Liver (tissue), 9 donors: ENCODE results near the gene GABRR3. TPM values are rescaled to one million over a fixed set of nuclear protein-coding genes. Genes with fewer than 3 reads are reported as not detected.

Source experiments
- DNase-seq: peaks from one replicate; pipeline ENCODE4 v3.0.0-alpha.2; 2017; ENCODE audit warnings: low spot score
- H3K27ac ChIP-seq, 2 donors: one replicate each; pipeline ENCODE4 v1.7.0; 2013; ENCODE audit warnings: inconsistent platforms in 2 of 2, low read length in 2 of 2, control low read depth in 1 of 2, low read depth in 1 of 2, mild to moderate bottlenecking in 1 of 2
- H3K27me3 ChIP-seq, 4 donors: one replicate each; pipeline versions ENCODE4 v1.6.1 to v1.7.0; 2013; ENCODE audit warnings: low read length in 3 of 4, inconsistent platforms in 1 of 4, mild to moderate bottlenecking in 1 of 4, moderate library complexity in 1 of 4; ENCODE audit not compliant: control insufficient read depth in 4 of 4, insufficient read depth in 4 of 4
- H3K36me3 ChIP-seq, 4 donors: one replicate each; pipeline versions ENCODE4 v1.6.1 to v1.7.0; 2013; ENCODE audit warnings: low read length in 3 of 4, mild to moderate bottlenecking in 3 of 4, low read depth in 1 of 4, moderate library complexity in 1 of 4; ENCODE audit not compliant: control insufficient read depth in 4 of 4, insufficient read depth in 3 of 4
- H3K4me1 ChIP-seq, 4 donors: one replicate each; pipeline versions ENCODE4 v1.6.1 to v1.7.0; 2013; ENCODE audit warnings: low read length in 3 of 4, mild to moderate bottlenecking in 3 of 4, moderate library complexity in 1 of 4; ENCODE audit not compliant: control insufficient read depth in 4 of 4, insufficient read depth in 4 of 4
- H3K4me3 ChIP-seq, 3 donors: one replicate each; pipeline versions ENCODE4 v1.6.1 to v1.7.0; 2013; ENCODE audit warnings: low read length in 3 of 3, control low read depth in 1 of 3, low read depth in 1 of 3, mild to moderate bottlenecking in 1 of 3
- H3K9ac ChIP-seq, 2 donors: one replicate each; pipeline ENCODE4 v1.7.0; 2013; ENCODE audit warnings: low read length in 2 of 2, mild to moderate bottlenecking in 2 of 2, moderate library complexity in 2 of 2, control low read depth in 1 of 2, low read depth in 1 of 2
- H3K9me3 ChIP-seq, 4 donors: one replicate each; pipeline versions ENCODE4 v1.6.1 to v1.7.0; 2013; ENCODE audit warnings: low read length in 3 of 4; ENCODE audit not compliant: control insufficient read depth in 4 of 4
- ATF3 ChIP-seq: IDR thresholded peaks from 2 replicates; pipeline ENCODE4 v1.6.1; 2016; ENCODE audit warnings: antibody characterized with exemption
- EGR1 ChIP-seq, 2 donors: IDR thresholded peaks; 2 replicates each; pipeline ENCODE4 v1.6.1; 2016 to 2018; ENCODE audit warnings: antibody characterized with exemption in 2 of 2, low read depth in 2 of 2
- FOXA1 ChIP-seq: IDR thresholded peaks from 2 replicates; pipeline ENCODE4 v1.6.1; 2016; ENCODE audit warnings: antibody characterized with exemption
- GABPA ChIP-seq, 2 donors: IDR thresholded peaks in 1 of 2; conservative IDR thresholded peaks in 1 of 2; 2 replicates each; pipeline ENCODE4 v1.6.1; 2016; ENCODE audit warnings: antibody characterized with exemption in 2 of 2, mild to moderate bottlenecking in 1 of 2, moderate library complexity in 1 of 2
- HNF4A ChIP-seq, 2 donors: conservative IDR thresholded peaks; 2 replicates each; pipeline ENCODE4 v1.6.1; 2016; ENCODE audit warnings: antibody characterized with exemption in 2 of 2, mild to moderate bottlenecking in 2 of 2
- HNF4G ChIP-seq: IDR thresholded peaks from 2 replicates; pipeline ENCODE4 v1.6.1; 2016; ENCODE audit warnings: antibody characterized with exemption
- JUND ChIP-seq, 2 donors: IDR thresholded peaks; 2 replicates each; pipeline ENCODE4 v1.6.1; 2016; ENCODE audit warnings: antibody characterized with exemption in 2 of 2
- MAX ChIP-seq: IDR thresholded peaks from 2 replicates; pipeline ENCODE4 v1.6.1; 2016; ENCODE audit warnings: antibody characterized with exemption
- NR2F2 ChIP-seq: IDR thresholded peaks from 2 replicates; pipeline ENCODE4 v1.6.1; 2016; ENCODE audit warnings: antibody characterized with exemption
- RAD21 ChIP-seq, 2 donors: IDR thresholded peaks; 2 replicates each; pipeline ENCODE4 v1.6.1; 2016; ENCODE audit warnings: antibody characterized with exemption in 2 of 2, mild to moderate bottlenecking in 2 of 2
- REST ChIP-seq: IDR thresholded peaks from 2 replicates; pipeline ENCODE4 v1.6.1; 2016; ENCODE audit warnings: antibody characterized with exemption, mild to moderate bottlenecking
- SP1 ChIP-seq: IDR thresholded peaks from 2 replicates; pipeline ENCODE4 v1.6.1; 2018; ENCODE audit warnings: antibody characterized with exemption, mild to moderate bottlenecking
- TAF1 ChIP-seq: conservative IDR thresholded peaks from 2 replicates; pipeline ENCODE4 v1.6.1; 2016; ENCODE audit warnings: antibody characterized with exemption, mild to moderate bottlenecking
- YY1 ChIP-seq: IDR thresholded peaks from 2 replicates; pipeline ENCODE4 v1.6.1; 2016; ENCODE audit warnings: antibody characterized with exemption, mild to moderate bottlenecking
- ZBTB33 ChIP-seq: IDR thresholded peaks from 2 replicates; pipeline ENCODE4 v1.6.1; 2016; ENCODE audit warnings: antibody characterized with exemption
- WGBS: extraction: QIAGEN DNeasy Blood & Tissue Kit; methylation state at CpG from one replicate; pipeline ENCODE4 v1.1.7; 2013; 5-methylcytosine and 5-hydroxymethylcytosine counted together
- polyA plus RNA-seq, 2 donors: library from polyadenylated mRNA; stranded (reverse) in 1 of 2; unstranded in 1 of 2; fragments of 200-250 nt in 1 of 2; fragments of >200 nt in 1 of 2; fragmentation: Nextera tagmentation in 1 of 2; extraction: Ambion mirVana in 1 of 2; gene quantifications; one replicate each; pipeline versions ENCODE4 v1.2.1 to v1.2.3, GENCODE V29; 2013 to 2015
- total RNA-seq, 2 donors: library from RNA; depleted of rRNA; stranded (reverse); fragments of >200 nt; gene quantifications; one replicate each; pipeline ENCODE4 v1.2.3, GENCODE V29; 2014
- donor health status: healthy.
- donor health status: healthy.
- donor health status: healthy.
- donor health status: healthy.
- donor health status: healthy.

The GABRR3 gene
- total and polyA plus RNA-seq, 4 donors: not detected

- TF ChIP-seq HNF4G: no peak
- peak; percentile 35 for TF ChIP-seq SP1
- no peak for TF ChIP-seq YY1
Measured at GRCh38 chr3:97994328-97994945, 40.7 kb downstream of the GABRR3 start (continued).

- Histone ChIP-seq H3K36me3 (no peaks in the 10 kb centered on the region), H3K27me3 (no peaks in the 10 kb centered on the region), H3K4me1 (peaks cover 0 to 9% (median 3%) of the 10 kb centered on the region in 4 donors), H3K9me3 (no peaks in the 10 kb centered on the region), H3K27ac (no peak overlapping the region), H3K9ac (no peak overlapping the region), H3K4me3 (no peak overlapping the region)
- no peak for TF ChIP-seq REST
- TF ChIP-seq EGR1 (IDR thresholded peaks at IDR 0.05; ENCODE audit: low read depth in 2 of 2): no peak
- TF ChIP-seq JUND (IDR thresholded peaks at IDR 0.05): no peak
- no peak for TF ChIP-seq MAX
- no peak for TF ChIP-seq ZBTB33
- TF ChIP-seq FOXA1: no peak
- TF ChIP-seq GABPA (IDR thresholded peaks at IDR 0.05 in 1 of 2, conservative IDR thresholded peaks at IDR 0.05 in 1 of 2): no peak
- TF ChIP-seq HNF4G: no peak
- no peak for TF ChIP-seq SP1
- TF ChIP-seq TAF1: no peak
- TF ChIP-seq NR2F2: no peak
- no peak for TF ChIP-seq ATF3
- 84% methylated on average over 2 of the region's 2 CpGs for WGBS
- no peak for DNase-seq
Measured at GRCh38 chr3:97993526-97993925, 41.6 kb downstream of the GABRR3 start.

- no peak for DNase-seq
- H3K9ac ChIP-seq: no peak overlapping the region
- 96% methylated on average over 2 of the region's 2 CpGs for WGBS
- no peak overlapping the region for H3K4me3 ChIP-seq
- no peaks in the 10 kb centered on the region for H3K9me3 ChIP-seq
- H3K27me3 ChIP-seq: no peaks in the 10 kb centered on the region
- TF ChIP-seq RAD21 (IDR thresholded peaks at IDR 0.05) (no peak), HNF4A (conservative IDR thresholded peaks at IDR 0.05) (peak in 1 of 2 donors; percentile 9)
- no peaks in the 10 kb centered on the region for H3K36me3 ChIP-seq
- H3K4me1 ChIP-seq: peaks cover 0 to 9% (median 3%) of the 10 kb centered on the region in 4 donors
- no peak overlapping the region for H3K27ac ChIP-seq
Measured at GRCh38 chr3:97992547-97993173, 42.5 kb downstream of the GABRR3 start.
